Vagina (tissue), 2 donors: ENCODE results near the gene MINDY4. TPM values are rescaled to one million over a fixed set of nuclear protein-coding genes. Genes with fewer than 3 reads are reported as not detected.

Experiments
- DNase-seq, 2 donors: peaks; one replicate each; pipeline ENCODE4 v3.0.0-alpha.2; 2017; ENCODE audit errors: extremely low spot score in 2 of 2
- H3K27ac ChIP-seq: fragments of 200-600 bp; sonication (generic); one replicate; pipeline ENCODE4 v1.5.1; 2019
- H3K27me3 ChIP-seq: fragments of 200-600 bp; sonication (generic); one replicate; pipeline ENCODE4 v1.5.1; 2019
- H3K36me3 ChIP-seq, 2 donors: fragments of 200-600 bp; sonication (generic); one replicate each; pipeline ENCODE4 v1.5.1; 2017 to 2019
- H3K4me1 ChIP-seq: fragments of 200-600 bp; sonication (generic); one replicate; pipeline ENCODE4 v1.5.1; 2019
- H3K4me3 ChIP-seq, 2 donors: fragments of 200-600 bp; sonication (generic); 1 replicate in 1 of 2; 2 replicates in 1 of 2; pipeline ENCODE4 v1.5.1; 2016 to 2019
- H3K9me3 ChIP-seq: fragments of 200-600 bp; sonication (generic); one replicate; pipeline ENCODE4 v1.5.1; 2019
- CTCF ChIP-seq, 3 experiments: fragments of 450-650 bp in 2 of 3; fragments of 200-600 bp in 1 of 3; sonication (generic) in 1 of 3; IDR thresholded peaks; one replicate each; pipeline ENCODE4 v1.5.1; 2017 to 2019; ENCODE audit warnings: antibody characterized with exemption in 3 of 3, mild to moderate bottlenecking in 2 of 3, moderate library complexity in 2 of 3
- POLR2A ChIP-seq, 2 donors: fragments of 450-650 bp; IDR thresholded peaks; one replicate each; pipeline ENCODE4 v1.6.1; 2017; ENCODE audit warnings: antibody characterized with exemption in 2 of 2, mild to moderate bottlenecking in 2 of 2, moderate library complexity in 2 of 2
- POLR2AphosphoS5 ChIP-seq, 2 donors: sonication (generic); formaldehyde crosslinking; IDR thresholded peaks; one replicate each; pipeline ENCODE4 v1.9.0; 2017; ENCODE audit warnings: antibody characterized with exemption in 2 of 2, mild to moderate bottlenecking in 2 of 2, low read depth in 1 of 2; ENCODE audit not compliant: insufficient read depth in 1 of 2
- intact Hi-C: fragments of 100-400 bp; cut with DNase I; formaldehyde crosslinking; loops from one replicate; pipeline ENCODE4 v1.15.1; 2023
- total RNA-seq: library from RNA; depleted of rRNA; stranded (reverse); fragments of >200 nt; gene quantifications from one replicate; pipeline ENCODE4 v1.2.3, GENCODE V29; 2016

The MINDY4 gene
- total RNA-seq, 1 donor from 2014 or later = 10.3 TPM

DNA sequence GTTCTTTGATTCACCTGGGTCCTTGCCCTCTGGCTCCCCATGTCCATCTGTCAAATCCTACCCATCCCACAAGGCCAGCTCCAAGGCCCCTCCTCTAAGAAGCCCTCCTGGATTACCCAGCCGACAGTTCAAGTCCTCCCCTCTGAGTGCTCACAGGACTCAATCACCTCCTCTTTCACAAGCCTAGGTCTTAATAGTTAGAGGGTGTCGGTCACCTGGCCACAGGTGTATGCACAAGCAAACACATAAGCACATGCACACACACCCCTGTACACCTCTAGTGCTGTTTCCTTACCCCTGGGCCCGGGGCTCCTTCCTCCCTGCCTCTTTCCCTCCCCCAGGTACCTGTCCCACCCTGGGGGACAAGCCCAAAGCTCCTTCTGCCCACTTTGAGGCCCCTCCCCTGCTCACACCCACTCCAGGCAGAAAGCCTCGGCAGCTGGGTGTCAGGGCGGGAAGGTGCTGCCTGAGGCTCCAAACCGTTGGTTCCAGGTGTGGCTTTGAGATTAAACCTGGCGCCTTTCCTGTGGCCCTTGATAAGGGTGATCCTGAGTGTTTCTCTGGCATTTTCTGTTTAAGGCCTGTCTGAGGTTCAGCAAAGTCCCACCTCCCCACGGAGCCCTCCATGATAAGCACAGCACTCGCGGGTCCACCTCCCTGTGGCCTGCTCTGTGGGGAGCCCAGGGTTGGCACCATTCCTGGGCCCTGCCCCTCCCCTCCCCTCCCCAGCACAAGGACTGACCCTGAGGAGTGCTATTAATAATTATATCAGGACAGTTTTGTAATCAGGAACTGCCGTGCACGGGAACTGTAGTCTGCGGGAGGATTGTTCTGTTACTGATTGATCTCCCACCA, 125.8 kb downstream of the MINDY4 start:
- no peak for DNase-seq
- Histone ChIP-seq H3K4me3 (no peak overlapping the region), H3K9me3 (no peaks in the 10 kb centered on the region), H3K4me1 (peaks cover 14% of the 10 kb centered on the region), H3K36me3 (no peaks in the 10 kb centered on the region), H3K27me3 (no peaks in the 10 kb centered on the region), H3K27ac (no peak overlapping the region)
- TF ChIP-seq CTCF (IDR thresholded peaks at IDR 0.05) = no peak
- no peak for TF ChIP-seq POLR2A (IDR thresholded peaks at IDR 0.05)
- no peak for TF ChIP-seq POLR2AphosphoS5 (IDR thresholded peaks at IDR 0.05; ENCODE audit: insufficient read depth in 1 of 2, low read depth in 1 of 2)
- intact Hi-C loops = no loop called here

- no peak for DNase-seq
- H3K9me3 ChIP-seq = no peaks in the 10 kb centered on the region
- H3K36me3 ChIP-seq = no peaks in the 10 kb centered on the region
- H3K4me1 ChIP-seq = peaks cover 14% of the 10 kb centered on the region
- intact Hi-C loops = no loop called here
- TF ChIP-seq POLR2AphosphoS5 (IDR thresholded peaks at IDR 0.05; ENCODE audit: insufficient read depth in 1 of 2, low read depth in 1 of 2) (no peak), POLR2A (IDR thresholded peaks at IDR 0.05) (no peak), CTCF (IDR thresholded peaks at IDR 0.05) (no peak)
- H3K27ac ChIP-seq = no peak overlapping the region
- no peaks in the 10 kb centered on the region for H3K27me3 ChIP-seq
- no peak overlapping the region for H3K4me3 ChIP-seq
Observed at GRCh38 chr7:30897770-30898169, 126.6 kb downstream of the MINDY4 start.

DNA sequence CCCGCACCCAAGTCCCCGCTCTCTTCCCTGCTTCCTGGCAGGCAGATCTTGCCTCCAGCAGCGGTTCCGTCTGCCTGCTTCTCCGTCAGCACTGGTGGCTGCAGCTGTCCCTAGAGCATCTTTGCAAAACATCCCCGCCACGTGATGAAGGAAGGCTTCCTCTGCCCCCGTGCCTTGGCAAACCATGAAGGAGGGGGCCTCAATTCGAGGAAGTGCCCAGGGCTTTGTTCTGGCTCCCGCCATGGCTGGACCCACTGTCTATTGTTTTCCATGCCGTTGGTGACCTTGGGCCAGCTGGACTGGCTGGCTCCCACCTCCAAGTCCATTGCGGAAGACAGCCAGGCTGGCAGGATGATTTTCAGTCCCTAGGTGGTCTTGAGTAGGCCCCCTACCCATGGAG, 127.2 kb downstream of the MINDY4 start:
- Histone ChIP-seq H3K27me3 (no peaks in the 10 kb centered on the region), H3K36me3 (no peaks in the 10 kb centered on the region), H3K27ac (no peak overlapping the region), H3K4me1 (peaks cover 14% of the 10 kb centered on the region), H3K9me3 (no peaks in the 10 kb centered on the region), H3K4me3 (no peak overlapping the region)
- TF ChIP-seq POLR2A (IDR thresholded peaks at IDR 0.05) = no peak
- no peak for TF ChIP-seq POLR2AphosphoS5 (IDR thresholded peaks at IDR 0.05; ENCODE audit: insufficient read depth in 1 of 2, low read depth in 1 of 2)
- TF ChIP-seq CTCF (IDR thresholded peaks at IDR 0.05) = no peak
- DNase-seq = no peak
- intact Hi-C loops = no loop called here

- no peak overlapping the region for H3K27ac ChIP-seq
- TF ChIP-seq POLR2A (IDR thresholded peaks at IDR 0.05) (no peak), POLR2AphosphoS5 (IDR thresholded peaks at IDR 0.05; ENCODE audit: insufficient read depth in 1 of 2, low read depth in 1 of 2) (no peak), CTCF (IDR thresholded peaks at IDR 0.05) (no peak)
- H3K36me3 ChIP-seq = no peaks in the 10 kb centered on the region
- DNase-seq = no peak
- no peak overlapping the region for H3K4me3 ChIP-seq
- H3K9me3 ChIP-seq = no peaks in the 10 kb centered on the region
- intact Hi-C loops = no loop called here
- no peaks in the 10 kb centered on the region for H3K27me3 ChIP-seq
- peaks cover 14% of the 10 kb centered on the region for H3K4me1 ChIP-seq
Observed at GRCh38 chr7:30899066-30899465, 127.8 kb downstream of the MINDY4 start.

DNA sequence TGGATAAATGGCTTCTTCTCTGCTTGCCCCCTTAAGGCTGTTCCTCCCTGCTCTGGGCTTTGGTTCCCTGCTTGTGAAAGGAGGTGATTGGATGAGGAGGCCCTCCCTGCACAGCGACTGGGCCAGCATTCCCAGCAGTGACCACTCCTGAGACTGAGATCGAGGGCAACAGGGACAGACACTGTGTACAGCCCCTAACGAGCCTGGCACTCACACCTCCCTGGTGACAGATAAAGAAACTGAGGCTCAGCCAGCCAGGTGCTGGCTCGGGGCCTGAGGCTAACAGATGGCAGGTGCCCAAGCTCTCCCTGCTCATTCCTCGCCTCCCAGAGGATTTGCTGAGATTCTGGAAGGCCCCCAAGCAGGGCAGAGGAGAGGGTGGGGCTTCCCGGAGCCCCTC, 128.4 kb downstream of the MINDY4 start:
- H3K4me3 ChIP-seq = no peak overlapping the region
- H3K27me3 ChIP-seq = no peaks in the 10 kb centered on the region
- H3K36me3 ChIP-seq = no peaks in the 10 kb centered on the region
- intact Hi-C loops = no loop called here
- no peaks in the 10 kb centered on the region for H3K9me3 ChIP-seq
- H3K27ac ChIP-seq = no peak overlapping the region
- no peak for TF ChIP-seq POLR2AphosphoS5 (IDR thresholded peaks at IDR 0.05; ENCODE audit: insufficient read depth in 1 of 2, low read depth in 1 of 2)
- peaks cover 16% of the 10 kb centered on the region for H3K4me1 ChIP-seq
- no peak for DNase-seq
